Neural cell (in vitro differentiated cells): ENCODE measurements around the gene SYCP2. TPM values are rescaled to one million over a fixed set of nuclear protein-coding genes. Genes with fewer than 3 reads are reported as not detected.

ENCODE experiments used
- H2AFZ ChIP-seq: fragments of 200-600, 300-800 bp; sonication (generic), shearing (Covaris generic); 2 replicates; pipeline ENCODE4 v1.6.0; 2014; ENCODE audit warnings: low read depth, mild to moderate bottlenecking, antibody characterized with exemption, low read length, moderate library complexity
- H3F3A ChIP-seq: fragments of 200-600 bp; shearing (Covaris generic); 2 replicates; pipeline ENCODE4 v1.6.1; 2016; ENCODE audit warnings: mild to moderate bottlenecking, moderate library complexity, mixed read lengths, antibody characterized with exemption, low read length; ENCODE audit not compliant: insufficient read depth, poor library complexity, severe bottlenecking
- H3K27ac ChIP-seq: fragments of 200-600, 300-800 bp; sonication (generic), shearing (Covaris generic); 2 replicates; pipeline ENCODE4 v1.5.1; 2014; ENCODE audit warnings: mild to moderate bottlenecking, low read length, moderate library complexity
- H3K27me3 ChIP-seq: fragments of 300-800, 200-600 bp; sonication (generic), shearing (Covaris generic); 2 replicates; pipeline ENCODE4 v1.6.0; 2014; ENCODE audit warnings: mild to moderate bottlenecking, low read depth, low read length, moderate library complexity; ENCODE audit not compliant: insufficient read depth
- H3K36me3 ChIP-seq: fragments of 300-800, 200-600 bp; sonication (generic), shearing (Covaris generic); 2 replicates; pipeline ENCODE4 v1.5.1; 2014; ENCODE audit warnings: mild to moderate bottlenecking, antibody characterized with exemption, low read length, moderate library complexity; ENCODE audit not compliant: insufficient read depth
- H3K4me2 ChIP-seq: fragments of 300-800, 200-600 bp; sonication (generic), shearing (Covaris generic); 2 replicates; pipeline ENCODE4 v1.6.0; 2014; ENCODE audit warnings: mild to moderate bottlenecking, low read length
- H3K4me3 ChIP-seq: fragments of 300-800, 200-600 bp; sonication (generic), shearing (Covaris generic); 2 replicates; pipeline ENCODE4 v1.5.1; 2014; ENCODE audit warnings: mild to moderate bottlenecking, low read length, moderate library complexity
- H3K79me2 ChIP-seq: fragments of 200-600 bp; shearing (Covaris generic); replicated peaks from 2 replicates; pipeline ENCODE4 v1.6.0; 2014; ENCODE audit warnings: mild to moderate bottlenecking, low read length, moderate library complexity; ENCODE audit not compliant: insufficient read depth
- H3K9ac ChIP-seq: fragments of 300-800, 200-600 bp; sonication (generic), shearing (Covaris generic); 2 replicates; pipeline ENCODE4 v1.6.1; 2016; ENCODE audit warnings: mild to moderate bottlenecking, low read length, mixed read lengths
- H3K9me2 ChIP-seq: fragments of 200-600 bp; shearing (Covaris generic); 2 replicates; pipeline ENCODE4 v1.6.1; 2016; ENCODE audit warnings: mild to moderate bottlenecking, low read length, mixed read lengths; ENCODE audit not compliant: insufficient read depth
- H3K9me3 ChIP-seq: fragments of 200-600, 300-800 bp; sonication (generic), shearing (Covaris generic); 2 replicates; pipeline ENCODE4 v1.6.1; 2016; ENCODE audit warnings: mild to moderate bottlenecking, mixed run types, low read length, moderate library complexity, mixed read lengths
- H4K20me1 ChIP-seq: fragments of 200-600 bp; shearing (Covaris generic); 2 replicates; pipeline ENCODE4 v1.6.1; 2016; ENCODE audit warnings: mild to moderate bottlenecking, mixed run types; ENCODE audit not compliant: insufficient read depth
- EP300 ChIP-seq: fragments of 450-650 bp; conservative IDR thresholded peaks from 2 replicates; pipeline ENCODE4 v1.6.1; 2014; ENCODE audit warnings: antibody characterized with exemption, mild to moderate bottlenecking, moderate library complexity; ENCODE audit not compliant: poor library complexity, severe bottlenecking
- EZH2 ChIP-seq: fragments of 200-600, 300-800 bp; shearing (Covaris generic), sonication (generic); IDR thresholded peaks from 2 replicates; pipeline ENCODE4 v1.6.1; 2014; ENCODE audit warnings: antibody characterized with exemption, low read length, borderline replicate concordance, mild to moderate bottlenecking; ENCODE audit not compliant: insufficient read depth, poor library complexity, severe bottlenecking
- MXI1 ChIP-seq: fragments of 450-650 bp; conservative IDR thresholded peaks from 2 replicates; pipeline ENCODE4 v1.6.1; 2014; ENCODE audit warnings: antibody characterized with exemption, mild to moderate bottlenecking; ENCODE audit not compliant: poor library complexity, severe bottlenecking
- POLR2AphosphoS5 ChIP-seq: IDR thresholded peaks from 2 replicates; pipeline ENCODE4 v1.6.1; 2012
- RAD21 ChIP-seq: fragments of 450-650 bp; conservative IDR thresholded peaks from 2 replicates; pipeline ENCODE4 v1.6.1; 2014; ENCODE audit warnings: antibody characterized with exemption, mild to moderate bottlenecking, moderate library complexity
- SMC3 ChIP-seq: fragments of 450-650 bp; conservative IDR thresholded peaks from 2 replicates; pipeline ENCODE4 v1.6.1; 2014; ENCODE audit warnings: antibody characterized with exemption, mild to moderate bottlenecking, moderate library complexity; ENCODE audit not compliant: poor library complexity
- TAF1 ChIP-seq: IDR thresholded peaks from 2 replicates; pipeline ENCODE4 v1.6.1; 2012; ENCODE audit warnings: low read depth
- polyA plus RNA-seq: library from polyadenylated mRNA; depleted of rRNA; stranded (reverse); fragments of >200 nt; gene quantifications from 2 replicates; pipeline ENCODE4 v1.2.3, GENCODE V29; 2014
- TF ChIP-seq, protein P1 (sequence below): IDR thresholded peaks from 2 replicates; pipeline ENCODE4 v1.6.1; 2012; ENCODE audit warnings: borderline replicate concordance
- TF ChIP-seq, protein P2 (sequence below): fragments of 450-650 bp; IDR thresholded peaks from 2 replicates; pipeline ENCODE4 v1.5.1; 2014; ENCODE audit warnings: antibody characterized with exemption, mild to moderate bottlenecking, moderate library complexity; ENCODE audit not compliant: poor library complexity, severe bottlenecking

Gene SYCP2
- polyA plus RNA-seq, 1 donor from 2014 or later: 1.4 TPM

DNA sequence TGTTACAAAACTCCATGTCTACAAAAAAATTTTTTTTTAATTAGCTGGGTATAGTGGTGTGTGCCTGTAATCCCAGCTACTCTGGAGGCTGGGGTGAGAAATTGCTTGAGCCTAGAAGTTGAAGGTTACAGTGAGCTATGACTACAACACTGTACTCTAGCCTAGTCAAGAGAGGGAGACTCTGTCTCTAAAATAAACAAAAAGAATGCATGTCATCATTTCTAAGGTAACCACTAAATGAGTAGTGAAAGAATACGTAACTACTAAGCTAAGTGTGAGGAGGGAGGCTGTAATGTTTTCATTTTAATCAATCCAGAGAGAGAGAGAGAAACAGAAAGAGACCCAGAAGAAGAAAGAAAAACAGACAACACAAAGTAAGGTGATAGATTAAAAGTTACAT lies 9.9 kb downstream of the SYCP2 start:
- no peaks in the 10 kb centered on the region for H3K79me2 ChIP-seq
- no peak overlapping the region for H2AFZ ChIP-seq
- H3K4me3 ChIP-seq: no peak overlapping the region
- H3K27me3 ChIP-seq: no peaks in the 10 kb centered on the region
- H3K4me2 ChIP-seq: no peak overlapping the region
- H3K9me3 ChIP-seq: no peaks in the 10 kb centered on the region
- no peak for TF ChIP-seq EZH2
- no peak for TF ChIP-seq MXI1
- no peak for TF ChIP-seq POLR2AphosphoS5
- TF ChIP-seq SMC3: no peak
- TF ChIP-seq TAF1: no peak
- TF ChIP-seq RAD21: no peak
- no peak for TF ChIP-seq EP300
- TF ChIP-seq, protein P1, sequence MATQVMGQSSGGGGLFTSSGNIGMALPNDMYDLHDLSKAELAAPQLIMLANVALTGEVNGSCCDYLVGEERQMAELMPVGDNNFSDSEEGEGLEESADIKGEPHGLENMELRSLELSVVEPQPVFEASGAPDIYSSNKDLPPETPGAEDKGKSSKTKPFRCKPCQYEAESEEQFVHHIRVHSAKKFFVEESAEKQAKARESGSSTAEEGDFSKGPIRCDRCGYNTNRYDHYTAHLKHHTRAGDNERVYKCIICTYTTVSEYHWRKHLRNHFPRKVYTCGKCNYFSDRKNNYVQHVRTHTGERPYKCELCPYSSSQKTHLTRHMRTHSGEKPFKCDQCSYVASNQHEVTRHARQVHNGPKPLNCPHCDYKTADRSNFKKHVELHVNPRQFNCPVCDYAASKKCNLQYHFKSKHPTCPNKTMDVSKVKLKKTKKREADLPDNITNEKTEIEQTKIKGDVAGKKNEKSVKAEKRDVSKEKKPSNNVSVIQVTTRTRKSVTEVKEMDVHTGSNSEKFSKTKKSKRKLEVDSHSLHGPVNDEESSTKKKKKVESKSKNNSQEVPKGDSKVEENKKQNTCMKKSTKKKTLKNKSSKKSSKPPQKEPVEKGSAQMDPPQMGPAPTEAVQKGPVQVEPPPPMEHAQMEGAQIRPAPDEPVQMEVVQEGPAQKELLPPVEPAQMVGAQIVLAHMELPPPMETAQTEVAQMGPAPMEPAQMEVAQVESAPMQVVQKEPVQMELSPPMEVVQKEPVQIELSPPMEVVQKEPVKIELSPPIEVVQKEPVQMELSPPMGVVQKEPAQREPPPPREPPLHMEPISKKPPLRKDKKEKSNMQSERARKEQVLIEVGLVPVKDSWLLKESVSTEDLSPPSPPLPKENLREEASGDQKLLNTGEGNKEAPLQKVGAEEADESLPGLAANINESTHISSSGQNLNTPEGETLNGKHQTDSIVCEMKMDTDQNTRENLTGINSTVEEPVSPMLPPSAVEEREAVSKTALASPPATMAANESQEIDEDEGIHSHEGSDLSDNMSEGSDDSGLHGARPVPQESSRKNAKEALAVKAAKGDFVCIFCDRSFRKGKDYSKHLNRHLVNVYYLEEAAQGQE: no peak
- TF ChIP-seq, protein P2, sequence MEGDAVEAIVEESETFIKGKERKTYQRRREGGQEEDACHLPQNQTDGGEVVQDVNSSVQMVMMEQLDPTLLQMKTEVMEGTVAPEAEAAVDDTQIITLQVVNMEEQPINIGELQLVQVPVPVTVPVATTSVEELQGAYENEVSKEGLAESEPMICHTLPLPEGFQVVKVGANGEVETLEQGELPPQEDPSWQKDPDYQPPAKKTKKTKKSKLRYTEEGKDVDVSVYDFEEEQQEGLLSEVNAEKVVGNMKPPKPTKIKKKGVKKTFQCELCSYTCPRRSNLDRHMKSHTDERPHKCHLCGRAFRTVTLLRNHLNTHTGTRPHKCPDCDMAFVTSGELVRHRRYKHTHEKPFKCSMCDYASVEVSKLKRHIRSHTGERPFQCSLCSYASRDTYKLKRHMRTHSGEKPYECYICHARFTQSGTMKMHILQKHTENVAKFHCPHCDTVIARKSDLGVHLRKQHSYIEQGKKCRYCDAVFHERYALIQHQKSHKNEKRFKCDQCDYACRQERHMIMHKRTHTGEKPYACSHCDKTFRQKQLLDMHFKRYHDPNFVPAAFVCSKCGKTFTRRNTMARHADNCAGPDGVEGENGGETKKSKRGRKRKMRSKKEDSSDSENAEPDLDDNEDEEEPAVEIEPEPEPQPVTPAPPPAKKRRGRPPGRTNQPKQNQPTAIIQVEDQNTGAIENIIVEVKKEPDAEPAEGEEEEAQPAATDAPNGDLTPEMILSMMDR: no peak
- H3K9ac ChIP-seq: no peak overlapping the region
- H3K9me2 ChIP-seq: no peaks in the 10 kb centered on the region
- H3K36me3 ChIP-seq: no peaks in the 10 kb centered on the region
- H3F3A ChIP-seq: no peaks in the 10 kb centered on the region
- no peak overlapping the region for H3K27ac ChIP-seq
- no peaks in the 10 kb centered on the region for H4K20me1 ChIP-seq

DNA sequence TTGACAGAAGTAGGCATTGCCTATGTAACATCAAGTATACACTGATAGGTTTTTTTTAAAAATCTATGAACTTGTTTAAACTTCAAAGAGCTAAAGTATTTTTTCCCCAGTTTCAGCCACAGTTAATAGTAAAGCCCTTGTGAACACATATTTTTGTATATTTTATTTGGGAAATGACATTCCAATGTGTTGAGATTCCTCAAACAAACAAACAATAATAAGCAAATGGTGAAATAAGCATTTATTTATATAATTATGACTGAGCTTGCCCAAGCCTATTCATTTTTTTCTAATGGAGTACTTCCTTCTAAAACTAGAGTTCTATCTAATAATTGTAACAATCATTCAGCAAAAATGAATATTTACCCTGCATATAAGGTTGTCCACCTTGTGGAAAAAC lies 12.5 kb downstream of the SYCP2 start:
- H3K9ac ChIP-seq: no peak overlapping the region
- no peaks in the 10 kb centered on the region for H4K20me1 ChIP-seq
- no peak overlapping the region for H3K4me3 ChIP-seq
- no peak overlapping the region for H3K4me2 ChIP-seq
- no peak overlapping the region for H2AFZ ChIP-seq
- no peaks in the 10 kb centered on the region for H3K9me2 ChIP-seq
- TF ChIP-seq TAF1 (no peak), POLR2AphosphoS5 (no peak), EP300 (no peak), MXI1 (no peak), SMC3 (no peak), RAD21 (no peak), EZH2 (no peak)
- TF ChIP-seq, protein P1: no peak
- TF ChIP-seq, protein P2: no peak
- no peaks in the 10 kb centered on the region for H3K27me3 ChIP-seq
- H3K9me3 ChIP-seq: no peaks in the 10 kb centered on the region
- no peaks in the 10 kb centered on the region for H3K79me2 ChIP-seq
- no peaks in the 10 kb centered on the region for H3F3A ChIP-seq
- H3K27ac ChIP-seq: no peak overlapping the region
- no peaks in the 10 kb centered on the region for H3K36me3 ChIP-seq
